Neutrophil (primary cell): ENCODE results near the gene ACACA.

Experiments
- H3K27ac ChIP-seq: fragments of 200-600 bp; sonication (generic); 2 replicates; pipeline ENCODE4 v1.5.1; 2016; ENCODE audit warnings: mild to moderate bottlenecking, moderate library complexity
- H3K27me3 ChIP-seq: fragments of 200-600 bp; sonication (generic); 2 replicates; pipeline ENCODE4 v1.6.0; 2016; ENCODE audit warnings: mild to moderate bottlenecking
- H3K36me3 ChIP-seq: fragments of 200-600 bp; sonication (generic); 2 replicates; pipeline ENCODE4 v1.5.1; 2017
- H3K4me1 ChIP-seq, 2 experiments: fragments of 200-600 bp in 1 of 2; sonication (generic) in 1 of 2; 1 replicate in 1 of 2; 2 replicates in 1 of 2; pipeline versions ENCODE4 v1.5.1 to v1.6.1; 2013 to 2016; ENCODE audit warnings: low read depth in 1 of 2, low read length in 1 of 2, mild to moderate bottlenecking in 1 of 2, moderate library complexity in 1 of 2; ENCODE audit not compliant: control insufficient read depth in 1 of 2, insufficient read depth in 1 of 2
- H3K4me3 ChIP-seq, 2 experiments: fragments of 200-600 bp in 1 of 2; sonication (generic) in 1 of 2; 1 replicate in 1 of 2; 2 replicates in 1 of 2; pipeline ENCODE4 v1.5.1; 2013 to 2016; ENCODE audit warnings: low read depth in 1 of 2, low read length in 1 of 2, mild to moderate bottlenecking in 1 of 2, moderate library complexity in 1 of 2
- H3K9me3 ChIP-seq: fragments of 200-600 bp; sonication (generic); 2 replicates; pipeline ENCODE4 v1.5.1; 2016
- CTCF ChIP-seq: fragments of 200-600 bp; sonication (generic); IDR thresholded peaks from 2 replicates; pipeline ENCODE4 v1.5.1; 2016; ENCODE audit warnings: antibody characterized with exemption

ACACA gene

GRCh38 chr17:37124821-37125173 is 281.8 kb downstream of the ACACA start:
- no peaks in the 10 kb centered on the region for H3K9me3 ChIP-seq
- peaks cover 11 to 17% of the 10 kb centered on the region in 2 experiments for H3K4me1 ChIP-seq
- peak overlapping the region; percentile 77 for H3K27ac ChIP-seq
- H3K27me3 ChIP-seq: no peaks in the 10 kb centered on the region
- H3K4me3 ChIP-seq: no peak overlapping the region
- no peaks in the 10 kb centered on the region for H3K36me3 ChIP-seq
- TF ChIP-seq CTCF: no peak

GRCh38 chr17:37123941-37124820 is 282.5 kb downstream of the ACACA start:
- no peak for TF ChIP-seq CTCF
- Histone ChIP-seq H3K4me1 (peaks cover 11 to 17% of the 10 kb centered on the region in 2 experiments), H3K9me3 (no peaks in the 10 kb centered on the region), H3K27ac (peak overlapping the region; percentile 77), H3K36me3 (no peaks in the 10 kb centered on the region), H3K27me3 (no peaks in the 10 kb centered on the region), H3K4me3 (no peak overlapping the region)

DNA sequence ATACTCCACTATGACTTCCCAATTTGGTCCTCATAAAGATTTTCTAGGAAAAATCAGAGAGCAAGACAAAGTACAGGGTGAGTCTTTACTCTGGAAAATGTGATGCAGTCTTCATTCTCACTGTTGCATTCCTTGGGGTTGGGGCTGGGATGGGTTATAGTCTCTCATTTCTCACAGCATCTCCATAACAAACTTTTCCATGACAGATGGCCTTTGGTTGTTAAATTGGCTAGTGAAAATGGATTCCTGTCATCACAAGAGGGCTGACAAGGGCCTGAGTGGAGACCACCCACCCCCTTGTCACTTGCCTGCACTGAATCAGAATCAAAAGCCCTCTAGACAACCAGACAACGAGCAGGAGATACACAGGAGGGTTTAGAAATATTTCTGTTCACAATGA is 283.2 kb downstream of the ACACA start:
- peak overlapping the region; percentile 77 for H3K27ac ChIP-seq
- peaks cover 12 to 24% of the 10 kb centered on the region in 2 experiments for H3K4me1 ChIP-seq
- H3K9me3 ChIP-seq: no peaks in the 10 kb centered on the region
- H3K27me3 ChIP-seq: no peaks in the 10 kb centered on the region
- no peak overlapping the region for H3K4me3 ChIP-seq
- TF ChIP-seq CTCF: no peak
- H3K36me3 ChIP-seq: no peaks in the 10 kb centered on the region

- no peak overlapping the region for H3K4me3 ChIP-seq
- peaks cover 13 to 27% of the 10 kb centered on the region in 2 experiments for H3K4me1 ChIP-seq
- H3K36me3 ChIP-seq: no peaks in the 10 kb centered on the region
- TF ChIP-seq CTCF: no peak
- H3K27me3 ChIP-seq: no peaks in the 10 kb centered on the region
- H3K27ac ChIP-seq: no peak overlapping the region
- H3K9me3 ChIP-seq: no peaks in the 10 kb centered on the region
These were observed 285.0 kb downstream of the ACACA start for GRCh38 chr17:37121616-37122015.

DNA sequence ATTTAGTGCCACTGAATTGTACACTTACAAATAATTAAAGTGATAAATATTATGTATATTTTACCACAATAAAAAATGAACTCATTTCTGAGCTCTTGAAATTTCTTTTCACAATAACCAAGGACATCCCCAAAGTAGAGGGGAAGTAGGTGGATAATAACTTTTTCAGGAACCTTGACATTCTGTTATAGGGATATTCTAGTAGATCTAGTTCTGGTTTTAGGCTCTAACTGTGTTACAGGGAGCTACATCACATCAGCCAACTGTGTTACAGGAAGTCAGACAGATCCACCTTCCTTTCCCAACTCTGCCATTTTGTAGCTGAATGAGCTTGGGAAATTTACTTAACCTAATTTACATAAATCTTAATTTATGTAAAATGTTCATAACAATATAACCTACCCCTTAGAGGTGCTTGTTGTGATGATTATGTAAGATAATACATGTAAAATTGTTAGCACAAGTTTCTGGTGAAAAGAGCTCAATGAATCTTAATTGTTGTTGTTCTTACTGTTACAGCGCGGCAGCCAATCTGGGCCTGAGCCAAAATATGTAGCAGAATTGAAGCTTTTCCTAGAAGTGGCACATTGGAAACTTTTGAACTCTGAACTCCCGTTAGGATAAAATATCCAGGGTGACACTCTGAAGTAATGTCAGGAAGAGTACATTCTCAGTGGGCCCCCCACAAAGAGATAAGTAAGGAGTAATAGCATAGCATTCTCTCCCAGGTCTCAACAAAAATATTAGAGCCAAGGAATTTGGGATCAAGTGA is 288.1 kb downstream of the ACACA start:
- H3K4me1 ChIP-seq: peaks cover 3 to 14% of the 10 kb centered on the region in 2 experiments
- H3K36me3 ChIP-seq: no peaks in the 10 kb centered on the region
- H3K27me3 ChIP-seq: no peaks in the 10 kb centered on the region
- H3K27ac ChIP-seq: peak overlapping the region; percentile 17
- no peak for TF ChIP-seq CTCF
- no peak overlapping the region for H3K4me3 ChIP-seq
- no peaks in the 10 kb centered on the region for H3K9me3 ChIP-seq
